Measurements from ENCODE around the gene LMCD1. TPM values are rescaled to one million over a fixed set of nuclear protein-coding genes. Genes with fewer than 3 reads are reported as not detected.

LMCD1 gene
- total and polyA plus RNA-seq, 2 of the 8 experiments (the other 6 are each of a cell fraction or from before 2014, with no cell fraction given), result 12.3 to 26.5 TPM

DNA sequence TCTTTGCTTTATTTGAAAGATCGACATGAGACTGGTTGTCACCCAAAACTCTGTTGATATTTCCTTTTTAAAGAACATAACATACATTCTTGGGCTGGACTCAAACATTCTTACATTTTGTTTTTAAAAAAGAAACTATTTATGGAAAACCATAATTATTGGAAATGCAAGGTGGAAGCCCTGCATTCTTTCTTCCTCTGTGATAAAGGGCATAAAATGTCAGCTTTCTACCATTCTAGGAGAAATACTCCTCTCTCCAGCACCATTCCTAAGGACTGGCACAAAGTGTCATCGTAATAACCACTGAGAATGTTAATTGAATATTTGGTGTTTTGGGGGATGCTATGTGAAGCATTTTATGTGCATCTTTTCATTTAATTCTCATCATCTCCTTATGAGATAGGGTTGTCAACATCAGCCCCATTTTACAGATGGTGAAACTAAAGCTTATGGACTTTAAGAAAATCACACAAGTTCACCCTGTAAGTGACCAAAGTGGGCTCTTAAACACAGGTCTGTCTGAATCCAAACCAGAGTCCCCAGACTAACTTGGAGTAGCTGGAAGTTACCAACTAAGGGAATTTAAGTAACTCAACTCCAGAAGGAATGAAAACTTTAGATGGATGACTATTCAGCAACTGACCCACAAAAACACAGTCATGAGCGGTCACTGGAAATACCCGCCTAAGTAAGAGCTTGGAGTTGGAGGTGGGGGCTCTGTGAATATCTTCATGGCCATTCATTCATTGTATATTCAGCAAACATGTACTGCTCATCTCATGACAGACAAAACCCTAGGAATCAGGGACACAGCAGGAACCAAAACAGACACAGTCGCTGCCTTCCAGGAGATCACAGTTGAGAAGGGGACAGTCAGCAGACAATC, 45.9 kb upstream of the LMCD1 start:
- no peak for FAIRE-seq
- TF ChIP-seq TCF12 (IDR thresholded peaks at IDR 0.05; ENCODE audit: low read depth, low read length) (no peak), FOSL1 (IDR thresholded peaks at IDR 0.05; ENCODE audit: insufficient read depth, low read depth, low read length) (no peak), BACH1 (IDR thresholded peaks at IDR 0.05; ENCODE audit: low read length) (no peak), CEBPB (IDR thresholded peaks at IDR 0.05; ENCODE audit: low read depth, low read length) (no peak), RFX5 (IDR thresholded peaks at IDR 0.05; ENCODE audit: borderline replicate concordance, low read depth, low read length) (no peak), HDAC6 (IDR thresholded peaks at IDR 0.05; ENCODE audit: low read depth, low read length) (no peak), CTBP2 (IDR thresholded peaks at IDR 0.05; ENCODE audit: borderline replicate concordance, insufficient read depth, insufficient read length, low read length) (no peak), RNF2 (IDR thresholded peaks at IDR 0.05; ENCODE audit: borderline replicate concordance, low read depth, low read length, missing control alignments, poor library complexity, severe bottlenecking) (no peak), TAF1 (IDR thresholded peaks at IDR 0.05; ENCODE audit: low read depth, low read length) (no peak), SP2 (IDR thresholded peaks at IDR 0.05; ENCODE audit: low read length) (no peak), RAD21 (IDR thresholded peaks at IDR 0.05 in 1 of 2, conservative IDR thresholded peaks at IDR 0.05 in 1 of 2; ENCODE audit: low read depth in 2 of 2, low read length in 2 of 2) (no peak)

More for the DNA sequence above, 45.9 kb upstream of the LMCD1 start:
- Histone ChIP-seq H3K27ac (ENCODE audit: low read depth, low read length) (no peak overlapping the region), H2BK20ac (ENCODE audit: low read length) (no peak overlapping the region), H3K79me1 (ENCODE audit: low read depth, low read length) (no peaks in the 10 kb centered on the region), H4K5ac (ENCODE audit: insufficient read length, low read depth, low read length) (no peak overlapping the region), H3K56ac (replicated peaks; ENCODE audit: insufficient read length, low read depth, low read length) (no peak overlapping the region), H3K4me3 (ENCODE audit: extremely low read depth in 1 of 4, insufficient read depth in 2 of 4, low read depth in 3 of 4, low read length in 4 of 4) (no peak overlapping the region), H3K4me1 (replicated peaks in 1 of 4; ENCODE audit: control insufficient read depth in 3 of 4, insufficient read depth in 4 of 4, low read length in 3 of 4) (peaks cover 0 to 5% (median 0%) of the 10 kb centered on the region in 4 experiments; a peak in 1 of 7 replicates), H4K91ac (replicated peaks; ENCODE audit: insufficient read length, low read length) (no peak overlapping the region), H2BK5ac (ENCODE audit: low read depth, low read length) (no peak overlapping the region), H4K8ac (ENCODE audit: extremely low read depth, insufficient read depth, low read length) (no peak overlapping the region), H2BK15ac (ENCODE audit: low read length) (no peak overlapping the region), H3K18ac (ENCODE audit: extremely low read depth, low read length) (no peak overlapping the region), H3K9ac (replicated peaks in 1 of 4; ENCODE audit: extremely low read depth in 1 of 4, low read depth in 3 of 4, low read length in 3 of 4) (no peak overlapping the region), H2BK120ac (replicated peaks; ENCODE audit: low read depth, low read length) (no peak overlapping the region), H3K4ac (replicated peaks; ENCODE audit: insufficient read length, low read depth, low read length) (no peak overlapping the region), H3K36me3 (ENCODE audit: control insufficient read depth in 2 of 4, insufficient read depth in 4 of 4, low read length in 3 of 4) (no peaks in the 10 kb centered on the region), H3K27me3 (replicated peaks in 1 of 4; ENCODE audit: control insufficient read depth in 3 of 4, extremely low read depth in 1 of 4, insufficient read depth in 3 of 4, low read length in 3 of 4) (no peaks in the 10 kb centered on the region; a peak in 1 of 7 replicates), H3K14ac (ENCODE audit: insufficient read length) (no peak overlapping the region), H3K79me2 (ENCODE audit: control insufficient read depth in 1 of 2, insufficient read depth in 2 of 2, low read length in 2 of 2) (no peaks in the 10 kb centered on the region), H2AFZ (ENCODE audit: low read length) (no peak overlapping the region), H4K20me1 (replicated peaks in 1 of 2; ENCODE audit: control insufficient read depth in 1 of 2, insufficient read depth in 2 of 2, low read length in 2 of 2) (no peaks in the 10 kb centered on the region), H3K23ac (ENCODE audit: insufficient read length) (no peak overlapping the region), H2BK12ac (ENCODE audit: low read depth, low read length) (no peak overlapping the region), H2AK5ac (ENCODE audit: low read depth, low read length) (no peak overlapping the region), H3K23me2 (ENCODE audit: low read depth, low read length) (no peaks in the 10 kb centered on the region), H3K9me3 (ENCODE audit: insufficient read depth in 2 of 2, low read depth in 1 of 2, low read length in 1 of 2) (no peaks in the 10 kb centered on the region), H3K4me2 (ENCODE audit: insufficient read depth in 1 of 2, low read depth in 2 of 2, low read length in 2 of 2) (no peak overlapping the region)
- 87% methylated on average over 5 of the region's 5 CpGs; no CpG with 5 or more reads in 1 of the 2 experiments for WGBS, 2 experiments (ENCODE audit: extremely low coverage in 1 of 2, insufficient coverage in 1 of 2, insufficient read length in 1 of 2, insufficient replicate concordance in 2 of 2, low coverage in 1 of 2, low lambda C conversion rate in 2 of 2, missing lambda C conversion rate in 1 of 2)
- POLR2A ChIA-PET (ENCODE audit: partially characterized antibody), result interaction anchor here (0.7 to 1.4 kb wide), 3 partner anchors 11 to 177 kb away, joined by 3 to 4 read pairs (median 3); no protein-coding TSS in a partner anchor
- CTCF ChIA-PET (ENCODE audit: partially characterized antibody), result interaction anchor here (0.6 to 1.4 kb wide), 3 partner anchors 12 to 539 kb away, joined by 3 to 5 read pairs (median 3); no protein-coding TSS in a partner anchor
- DNase-seq (ENCODE audit: low read depth in 1 of 2, low spot score in 2 of 2), result no peak

All from H1 (cell line).